Pancreas (tissue), 10 donors: ENCODE data around the gene B4GALT4. TPM values are rescaled to one million over a fixed set of nuclear protein-coding genes. Genes with fewer than 3 reads are reported as not detected.

Source experiments
- ATAC-seq, 4 donors: fragments of 200-7000 bp; cut with Tn5 transposase; one replicate each; pipeline versions ENCODE4 v1.8.0 to v1.9.1; 2020; ENCODE audit warnings: mild to moderate bottlenecking in 4 of 4, moderate library complexity in 4 of 4
- DNase-seq, 6 donors: peaks; one replicate each; pipeline ENCODE4 v3.0.0-alpha.2; 2020
- FAIRE-seq: peaks from 2 replicates; lab custom pipeline; 2012; peaks lifted over from hg19 to GRCh38; lab: Jason Lieb, UNC
- H3K27ac ChIP-seq, 4 donors: fragments of 200-600 bp; sonication (generic); 1 replicate in 3 of 4; 2 replicates in 1 of 4; pipeline versions ENCODE4 v1.5.0 to v1.8.0; 2020
- H3K27me3 ChIP-seq, 4 donors: fragments of 200-600 bp; one replicate each; pipeline ENCODE4 v1.8.0; 2021
- H3K36me3 ChIP-seq, 3 donors: fragments of 200-600 bp; sonication (generic) in 1 of 3; one replicate each; pipeline versions ENCODE4 v1.5.0 to v1.8.0; 2020 to 2021
- H3K4me1 ChIP-seq, 3 donors: fragments of 200-600 bp; one replicate each; pipeline ENCODE4 v1.8.0; 2021
- H3K4me3 ChIP-seq, 4 donors: fragments of 200-600 bp; sonication (generic) in 2 of 4; one replicate each; pipeline versions ENCODE4 v1.5.0 to v1.8.0; 2020 to 2021
- H3K9me3 ChIP-seq, 4 donors: fragments of 200-600 bp; one replicate each; pipeline ENCODE4 v1.8.0; 2021
- CTCF ChIP-seq, 4 donors: fragments of 200-600 bp; sonication (generic) in 3 of 4; IDR thresholded peaks; one replicate each; pipeline versions ENCODE4 v1.5.0 to v1.8.0; 2021; ENCODE audit warnings: antibody characterized with exemption in 4 of 4
- WGBS, 2 donors: extraction: QIAGEN DNeasy Blood & Tissue Kit; methylation state at CpG; one replicate each; pipeline ENCODE4 v1.1.7; 2013; 5-methylcytosine and 5-hydroxymethylcytosine counted together
- intact Hi-C, 3 donors: fragments of 100-400 bp; cut with DNase I; formaldehyde crosslinking; loops; one replicate each; pipeline versions ENCODE4 v1.11.1 to v1.14.2; 2022
- polyA plus RNA-seq, 2 donors: library from polyadenylated mRNA; stranded (reverse); fragments of 200-250 nt; gene quantifications; one replicate each; pipeline ENCODE4 v1.2.3, GENCODE V29; 2013
- total RNA-seq, 6 donors: library from RNA; stranded (reverse); fragmentation: NEBNext Ultra II Directional in 4 of 6; extraction: Animal tissue kit (Norgen Biotek cat#: 25700) in 4 of 6; gene quantifications; one replicate each; pipeline versions ENCODE4 v1.2.1 to v1.2.4, GENCODE V29; 2021 to 2023
- donor health status: healthy with polysubstance abuse.
- donor health status: DM: no; HTN: no; CAD: no; lungs with moderate emphysema.
- donor health status: DM: no; HTN: no; CAD: no.
- donor health status: control.
- donor health status: control.
- donor health status: Bipolar disorder and iron deficiency.
- donor health status: DM: yes; HTN: yes; CAD: no.
- donor health status: DM: no; HTN: no; CAD: no.
- donor health status: DM: no; HTN: no; CAD: no.
- donor health status: DM: yes; HTN: yes; CAD: no.

B4GALT4 gene
- total and polyA plus RNA-seq, 8 donors, result 9.1 to 22.9 (median 14.6) TPM

- FAIRE-seq (peak; percentile 37), ATAC-seq (no peak), DNase-seq (no peak)
- Histone ChIP-seq H3K27me3 (no peaks in the 10 kb centered on the region), H3K36me3 (peaks cover 0 to 29% (median 0%) of the 10 kb centered on the region in 3 donors), H3K9me3 (no peaks in the 10 kb centered on the region), H3K4me1 (peaks cover 16 to 19% (median 19%) of the 10 kb centered on the region in 3 donors), H3K4me3 (peak overlapping the region in 1 of 4 donors; percentile 85), H3K27ac (peak overlapping the region in 1 of 4 donors; percentile 88)
- intact Hi-C loops, result no loop called here
- TF ChIP-seq CTCF (IDR thresholded peaks at IDR 0.05), result no peak
- 60 to 61% methylated on average over 4 of the region's 4 CpGs for WGBS, 2 donors
Observed at GRCh38 chr3:119238363-119238762, 2.3 kb downstream of the B4GALT4 start.

DNA sequence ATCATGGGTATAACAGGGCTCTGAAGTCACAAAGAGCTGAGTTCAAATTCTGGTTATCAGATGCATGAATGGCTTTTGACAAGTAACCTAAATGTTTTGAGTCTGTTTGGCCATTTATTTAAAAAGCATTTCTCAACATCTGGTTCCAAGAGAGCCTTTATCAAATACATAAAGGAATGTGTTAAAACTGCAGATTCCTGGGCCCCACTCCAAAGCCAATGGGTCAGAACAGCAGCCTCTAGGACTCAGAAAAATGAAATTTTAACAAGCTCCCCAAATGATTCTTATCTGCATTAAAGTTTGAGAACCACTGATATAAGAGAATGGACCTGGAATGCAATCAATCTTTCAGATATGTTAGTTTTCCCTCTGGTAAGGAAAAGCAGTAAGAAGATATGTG lies 3.4 kb downstream of the B4GALT4 start:
- no peaks in the 10 kb centered on the region for H3K27me3 ChIP-seq
- H3K4me1 ChIP-seq, result peaks cover 16 to 19% (median 19%) of the 10 kb centered on the region in 3 donors
- intact Hi-C loops, result no loop called here
- H3K27ac ChIP-seq, result no peak overlapping the region
- no peaks in the 10 kb centered on the region for H3K9me3 ChIP-seq
- peaks cover 0 to 36% (median 0%) of the 10 kb centered on the region in 3 donors for H3K36me3 ChIP-seq
- FAIRE-seq (no peak), DNase-seq (no peak), ATAC-seq (no peak)
- TF ChIP-seq CTCF (IDR thresholded peaks at IDR 0.05), result no peak
- H3K4me3 ChIP-seq, result no peak overlapping the region

DNA sequence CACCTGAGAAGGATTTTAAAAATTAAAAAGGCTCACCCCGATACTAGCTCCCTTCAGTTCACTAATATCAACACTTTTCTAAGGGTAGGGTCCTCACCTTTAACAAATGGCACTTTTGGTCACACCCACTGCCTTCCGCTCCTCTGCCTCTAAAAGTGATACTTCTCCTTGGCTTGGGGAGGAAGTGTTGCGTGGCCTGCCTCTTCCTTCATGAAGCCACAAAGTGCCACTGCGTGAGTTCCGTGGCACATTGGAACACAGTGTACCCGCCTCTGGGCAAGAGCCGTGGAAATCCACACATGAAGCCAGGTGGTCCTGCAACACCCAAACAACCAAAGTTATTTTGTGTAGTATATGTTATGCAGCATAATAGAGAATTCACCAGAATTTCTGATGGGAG lies 3.9 kb downstream of the B4GALT4 start:
- WGBS, 2 donors, result 75 to 79% methylated on average over 7 of the region's 7 CpGs
- intact Hi-C loops, result no loop called here
- no peak for ATAC-seq

DNA sequence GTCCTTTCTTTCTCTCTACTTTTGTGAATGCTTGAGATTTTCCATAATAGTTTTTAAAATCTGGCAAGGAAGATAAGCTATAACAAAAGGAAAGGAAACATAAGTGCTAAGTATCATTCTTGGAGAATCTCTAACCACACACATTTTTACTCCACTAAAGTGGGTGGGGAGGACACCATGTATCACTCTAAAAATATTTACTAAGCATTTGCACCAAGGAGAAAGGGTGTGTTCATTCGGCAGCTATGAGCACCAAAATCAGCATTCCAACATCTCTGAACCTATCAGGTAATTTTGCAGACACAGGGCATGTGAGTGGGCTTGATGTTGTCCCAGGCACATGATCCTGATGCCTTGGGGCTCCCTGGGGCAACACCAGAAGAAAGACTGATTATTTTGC lies 5.5 kb downstream of the B4GALT4 start:
- Histone ChIP-seq H3K4me1 (peaks cover 14 to 16% (median 14%) of the 10 kb centered on the region in 3 donors), H3K4me3 (no peak overlapping the region), H3K36me3 (peaks cover 0 to 39% (median 0%) of the 10 kb centered on the region in 3 donors), H3K9me3 (no peaks in the 10 kb centered on the region), H3K27me3 (no peaks in the 10 kb centered on the region), H3K27ac (no peak overlapping the region)
- ATAC-seq, result no peak
- WGBS, 2 donors, result 70 to 72% methylated on average over 1 of the region's 1 CpG
- no peak for TF ChIP-seq CTCF (IDR thresholded peaks at IDR 0.05)
- no peak for DNase-seq
- FAIRE-seq, result no peak
- intact Hi-C loops, result no loop called here

More for the DNA sequence above, 3.9 kb downstream of the B4GALT4 start:
- Histone ChIP-seq H3K9me3 (no peaks in the 10 kb centered on the region), H3K4me3 (no peak overlapping the region), H3K4me1 (peaks cover 16 to 19% (median 19%) of the 10 kb centered on the region in 3 donors), H3K27ac (no peak overlapping the region), H3K27me3 (no peaks in the 10 kb centered on the region), H3K36me3 (peaks cover 0 to 36% (median 0%) of the 10 kb centered on the region in 3 donors)
- DNase-seq, result no peak
- no peak for TF ChIP-seq CTCF (IDR thresholded peaks at IDR 0.05)
- FAIRE-seq, result no peak

- Histone ChIP-seq H3K27ac (no peak overlapping the region), H3K36me3 (peaks cover 0 to 44% (median 0%) of the 10 kb centered on the region in 3 donors), H3K4me1 (peaks cover 14 to 16% (median 14%) of the 10 kb centered on the region in 3 donors), H3K4me3 (no peak overlapping the region), H3K27me3 (no peaks in the 10 kb centered on the region), H3K9me3 (no peaks in the 10 kb centered on the region)
- ATAC-seq (no peak), FAIRE-seq (no peak), DNase-seq (no peak)
- intact Hi-C loops, result no loop called here
- no peak for TF ChIP-seq CTCF (IDR thresholded peaks at IDR 0.05)
- WGBS, 2 donors, result 88 to 97% methylated on average over 1 of the region's 1 CpG
Observed at GRCh38 chr3:119234610-119235009, 6.1 kb downstream of the B4GALT4 start.
